B cell (primary cell): Measurements from ENCODE around the gene C19orf44. TPM values are rescaled to one million over a fixed set of nuclear protein-coding genes. Genes with fewer than 3 reads are reported as not detected.
A peak's percentile ranks its signal among the peaks of the same experiment; 100 is the strongest.

ENCODE experiments used
- ATAC-seq: fragments of 200-7000 bp; cut with Tn5 transposase; one replicate; pipeline ENCODE4 v1.10.0; 2021; ENCODE audit warnings: low read depth, mild to moderate bottlenecking, moderate number of reproducible peaks, moderate library complexity
- CTCF ChIA-PET: fragments of 350-600 bp; sonication (Branson Sonifier 250); formaldehyde crosslinking; loops from one replicate; lab custom pipeline; 2021; ENCODE audit warnings: antibody characterized with exemption, inconsistent platforms; lab: Charles Lee
- POLR2A ChIA-PET: fragments of 350-600 bp; sonication (Branson Sonifier 250); formaldehyde crosslinking; loops from one replicate; lab custom pipeline; 2021; ENCODE audit warnings: antibody characterized with exemption; lab: Charles Lee
- DNase-seq: peaks from one replicate; pipeline ENCODE4 v3.0.0; 2013
- H2AFZ ChIP-seq: 2 replicates; pipeline ENCODE4 v1.6.1; 2012; ENCODE audit warnings: mild to moderate bottlenecking, low read depth, low read length; ENCODE audit not compliant: insufficient read depth, poor library complexity, severe bottlenecking
- H3K27ac ChIP-seq, 2 donors: 1 replicate in 1 of 2; 2 replicates in 1 of 2; pipeline ENCODE4 v1.5.1; 2012 to 2013; ENCODE audit warnings: low read length in 2 of 2, mild to moderate bottlenecking in 2 of 2, moderate library complexity in 1 of 2
- H3K27me3 ChIP-seq, 4 experiments: fragments of 200-600 bp in 1 of 4; sonication (generic) in 1 of 4; replicated peaks in 1 of 4; 1 replicate in 2 of 4; 2 replicates in 2 of 4; pipeline versions ENCODE4 v1.6.1 to v1.7.0; 2013 to 2016; ENCODE audit warnings: low read length in 3 of 4, mild to moderate bottlenecking in 2 of 4, mixed read lengths in 1 of 4, moderate library complexity in 1 of 4; ENCODE audit not compliant: insufficient read depth in 4 of 4, control insufficient read depth in 3 of 4; ENCODE audit errors: control extremely low read depth in 1 of 4
- H3K36me3 ChIP-seq, 2 experiments: replicated peaks in 1 of 2; 1 replicate in 1 of 2; 2 replicates in 1 of 2; pipeline versions ENCODE4 v1.6.1 to v1.7.1; 2013; ENCODE audit warnings: low read length in 1 of 2; ENCODE audit not compliant: insufficient read depth in 2 of 2, control insufficient read depth in 1 of 2; ENCODE audit errors: control extremely low read depth in 1 of 2, extremely low read depth in 1 of 2
- H3K4me1 ChIP-seq, 2 donors: fragments of 200-600 bp in 1 of 2; sonication (generic) in 1 of 2; 1 replicate in 1 of 2; 2 replicates in 1 of 2; pipeline versions ENCODE4 v1.5.1 to v1.6.1; 2013 to 2017; ENCODE audit warnings: low read length in 2 of 2; ENCODE audit not compliant: control insufficient read depth in 2 of 2, insufficient read depth in 2 of 2
- H3K4me2 ChIP-seq: replicated peaks from 2 replicates; pipeline ENCODE3; 2012; ENCODE audit warnings: mild to moderate bottlenecking, low read depth, low read length; ENCODE audit not compliant: poor library complexity, severe bottlenecking
- H3K4me3 ChIP-seq, 5 experiments: fragments of 200-600 bp in 1 of 5; sonication (generic) in 1 of 5; 1 replicate in 3 of 5; 2 replicates in 2 of 5; pipeline versions ENCODE4 v1.5.1 to v1.7.0; 2011 to 2016; ENCODE audit warnings: low read length in 4 of 5, mild to moderate bottlenecking in 4 of 5, low read depth in 2 of 5, control low read depth in 1 of 5, moderate library complexity in 1 of 5; ENCODE audit not compliant: insufficient read depth in 1 of 5; ENCODE audit errors: control extremely low read depth in 1 of 5, extremely low read depth in 1 of 5
- H3K79me2 ChIP-seq: fragments of 200-600 bp; sonication (generic); one replicate; pipeline ENCODE4 v1.6.0; 2016; ENCODE audit warnings: low read length; ENCODE audit not compliant: control insufficient read depth, insufficient read depth
- H3K9ac ChIP-seq: fragments of 200-600 bp; sonication (generic); 2 replicates; pipeline ENCODE4 v1.6.1; 2017; ENCODE audit warnings: mild to moderate bottlenecking, low read length, moderate library complexity
- H3K9me3 ChIP-seq, 3 donors: one replicate each; pipeline versions ENCODE4 v1.6.1 to v1.7.1; 2013; ENCODE audit warnings: low read length in 2 of 3; ENCODE audit not compliant: control insufficient read depth in 2 of 3, insufficient read depth in 1 of 3; ENCODE audit errors: control extremely low read depth in 1 of 3
- H4K20me1 ChIP-seq: 2 replicates; pipeline ENCODE4 v1.6.0; 2012; ENCODE audit warnings: mild to moderate bottlenecking, low read length; ENCODE audit not compliant: insufficient read depth, control insufficient read depth, poor library complexity, severe bottlenecking
- H3K27ac Mint-ChIP-seq: one replicate; pipeline ENCODE4 v1.8.0; 2021; ENCODE audit warnings: mixed read lengths
- H3K27me3 Mint-ChIP-seq: one replicate; pipeline ENCODE4 v1.8.0; 2021; ENCODE audit warnings: mixed read lengths
- H3K4me1 Mint-ChIP-seq: one replicate; pipeline ENCODE4 v1.8.0; 2021; ENCODE audit warnings: mixed read lengths
- H3K4me3 Mint-ChIP-seq: one replicate; pipeline ENCODE4 v1.8.0; 2021; ENCODE audit warnings: mixed read lengths
- H3K9me3 Mint-ChIP-seq: one replicate; pipeline ENCODE4 v1.8.0; 2022; ENCODE audit warnings: mixed read lengths; ENCODE audit not compliant: insufficient read depth
- CTCF ChIP-seq: fragments of 200-600 bp; IDR thresholded peaks from one replicate; pipeline ENCODE4 v1.8.0; 2022; ENCODE audit warnings: antibody characterized with exemption, mild to moderate bottlenecking
- EZH2 ChIP-seq: IDR thresholded peaks from 2 replicates; pipeline ENCODE4 v1.6.1; 2012; ENCODE audit warnings: borderline replicate concordance, low read depth, mild to moderate bottlenecking, moderate library complexity, low read length; ENCODE audit not compliant: insufficient read depth, poor library complexity, severe bottlenecking
- WGBS: methylation state at CpG from one replicate; pipeline ENCODE4 v1.1.5; 2013; ENCODE audit warnings: missing lambda C conversion rate; ENCODE audit not compliant: insufficient coverage; 5-methylcytosine and 5-hydroxymethylcytosine counted together
- intact Hi-C: fragments of 100-400 bp; cut with micrococcal nuclease; formaldehyde crosslinking; loops from one replicate; pipeline ENCODE4 v1.10.0; 2022
- polyA plus RNA-seq: library from polyadenylated mRNA; depleted of rRNA; stranded (reverse); fragments of >200 nt; gene quantifications from 2 replicates; pipeline ENCODE4 v1.2.3, GENCODE V29; 2012
- total RNA-seq, 2 donors: library from RNA; stranded (reverse); fragments of 120-200 nt in 1 of 2; gene quantifications; 1 replicate in 1 of 2; 2 replicates in 1 of 2; pipeline versions ENCODE4 v1.2.3 to v1.2.4, GENCODE V29; 2013 to 2022

Gene C19orf44
- total and polyA plus RNA-seq, 2 donors (not counting 1 experiment from before 2014, with no cell fraction given): 4.9 to 8.4 TPM

GRCh38 chr19:16536130-16536529 is 39.9 kb downstream of the C19orf44 start:
- no peak overlapping the region for H3K27ac Mint-ChIP-seq

GRCh38 chr19:16537111-16537510 is 40.9 kb downstream of the C19orf44 start:
- Histone ChIP-seq H4K20me1 (peaks cover 95% of the 10 kb centered on the region), H3K79me2 (peaks cover 77% of the 10 kb centered on the region), H3K36me3 (peaks cover 0 to 58% of the 10 kb centered on the region in 2 experiments), H3K27ac (no peak overlapping the region), H2AFZ (no peak overlapping the region), H3K9me3 (no peaks in the 10 kb centered on the region), H3K27me3 (no peaks in the 10 kb centered on the region), H3K4me1 (peaks cover 10 to 22% of the 10 kb centered on the region in 2 donors), H3K4me2 (no peak overlapping the region), H3K4me3 (no peak overlapping the region), H3K9ac (no peak overlapping the region)
- H3K27me3 Mint-ChIP-seq: no peaks in the 10 kb centered on the region
- no peak overlapping the region for H3K4me3 Mint-ChIP-seq
- H3K27ac Mint-ChIP-seq: no peak overlapping the region
- TF ChIP-seq EZH2 (no peak), CTCF (no peak)
- ChIA-PET POLR2A (interaction anchor here (0.7 kb wide), 1 partner anchor 9 kb away, joined by 6 read pairs; no protein-coding TSS in a partner anchor), CTCF (no interaction called here)
- intact Hi-C loops: no loop called here
- WGBS: 97% methylated on average over 13 of the region's 13 CpGs
- H3K9me3 Mint-ChIP-seq: no peaks in the 10 kb centered on the region
- ATAC-seq (no peak), DNase-seq (no peak)
- H3K4me1 Mint-ChIP-seq: peaks cover 32% of the 10 kb centered on the region

More at GRCh38 chr19:16536130-16536529, 39.9 kb downstream of the C19orf44 start:
- CTCF ChIA-PET: no interaction called here
- Histone ChIP-seq H3K27ac (no peak overlapping the region), H3K4me3 (no peak overlapping the region), H3K36me3 (peaks cover 0 to 67% of the 10 kb centered on the region in 2 experiments), H3K4me1 (peaks cover 5 to 15% of the 10 kb centered on the region in 2 donors), H2AFZ (no peak overlapping the region), H3K79me2 (peaks cover 67% of the 10 kb centered on the region), H3K27me3 (no peaks in the 10 kb centered on the region), H3K9ac (no peak overlapping the region), H3K9me3 (no peaks in the 10 kb centered on the region), H4K20me1 (peaks cover 94% of the 10 kb centered on the region), H3K4me2 (no peak overlapping the region)
- 97% methylated on average over 6 of the region's 9 CpGs for WGBS
- DNase-seq (peak; percentile 9), ATAC-seq (no peak)
- intact Hi-C loops: no loop called here
- H3K4me1 Mint-ChIP-seq: peaks cover 27% of the 10 kb centered on the region
- POLR2A ChIA-PET: no interaction called here
- TF ChIP-seq CTCF (no peak), EZH2 (no peak)
- H3K9me3 Mint-ChIP-seq: no peaks in the 10 kb centered on the region
- no peak overlapping the region for H3K4me3 Mint-ChIP-seq
- H3K27me3 Mint-ChIP-seq: no peaks in the 10 kb centered on the region
